Stimulated activated CD4-positive, alpha-beta T cell treated with anti-CD3 and anti-CD28 coated beads, TNF-alpha, amount 100 ng/mL, for 24 hours (primary cell): Measurements from ENCODE around the gene GOPC.
"Not testable (repeated sequence)": the region's sequence is repeated elsewhere in the genome, so short reads cannot be mapped to it uniquely, and the experiment has no call there.

Source experiments
- DNase-seq, 3 experiments: peaks; one replicate each; pipeline ENCODE4 v3.0.0-alpha.2; 2020; ENCODE audit warnings: low read depth in 3 of 3

GOPC gene

DNA sequence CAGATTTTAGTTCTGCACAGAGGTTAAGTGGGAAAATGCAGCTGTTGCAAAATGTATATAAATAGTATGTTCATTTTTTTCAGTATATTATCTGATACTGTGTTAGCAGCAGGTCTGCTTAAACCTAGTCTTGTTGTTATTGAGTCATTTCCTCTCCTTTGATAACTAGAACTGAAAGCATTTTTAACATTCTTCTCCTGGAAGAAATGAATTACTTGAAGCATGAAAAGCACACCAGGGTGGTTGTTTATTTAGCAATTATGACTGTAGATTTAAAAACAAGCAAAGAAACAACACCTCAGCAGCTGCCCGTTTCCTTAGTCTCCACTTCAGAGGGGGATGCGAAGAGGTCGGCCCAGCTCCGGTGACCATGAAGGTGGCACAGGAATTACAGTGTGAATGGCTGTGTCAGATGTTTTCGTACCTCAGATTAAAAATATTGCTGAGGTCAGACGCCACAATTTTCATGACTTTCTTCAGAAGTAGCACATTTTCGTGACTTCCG is 53.5 kb downstream of the GOPC start:
- peak in 1 of 3 experiments; percentile 1 for DNase-seq

DNA sequence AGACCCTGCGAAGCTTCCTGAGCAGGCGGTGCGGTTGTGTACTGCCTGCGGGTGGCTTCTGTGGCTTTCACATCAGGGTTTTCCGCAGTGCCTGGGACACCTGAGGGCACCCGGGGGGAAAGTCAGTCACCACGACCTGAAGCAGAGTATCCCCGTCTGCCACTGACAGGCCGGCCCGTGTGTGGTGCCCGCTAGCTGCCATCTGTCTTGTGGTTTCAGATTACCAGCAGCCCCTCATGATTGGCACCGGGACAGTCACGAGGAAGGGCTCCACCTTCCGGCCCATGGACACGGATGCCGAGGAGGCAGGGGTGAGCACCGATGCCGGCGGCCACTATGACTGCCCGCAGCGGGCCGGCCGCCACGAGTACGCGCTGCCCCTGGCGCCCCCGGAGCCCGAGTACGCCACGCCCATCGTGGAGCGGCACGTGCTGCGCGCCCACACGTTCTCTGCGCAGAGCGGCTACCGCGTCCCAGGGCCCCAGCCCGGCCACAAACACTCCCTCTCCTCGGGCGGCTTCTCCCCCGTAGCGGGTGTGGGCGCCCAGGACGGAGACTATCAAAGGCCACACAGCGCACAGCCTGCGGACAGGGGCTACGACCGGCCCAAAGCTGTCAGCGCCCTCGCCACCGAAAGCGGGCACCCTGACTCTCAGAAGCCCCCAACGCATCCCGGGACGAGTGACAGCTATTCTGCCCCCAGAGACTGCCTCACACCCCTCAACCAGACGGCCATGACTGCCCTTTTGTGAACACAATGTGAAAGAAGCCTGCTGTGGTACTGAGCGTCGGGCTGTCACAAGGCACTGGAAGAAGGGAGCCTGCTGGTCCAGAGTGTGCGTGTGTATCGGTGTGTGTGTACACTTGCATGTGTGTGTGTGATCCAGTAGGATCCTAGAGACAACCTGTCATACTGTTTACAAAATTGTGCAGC is 54.4 kb downstream of the GOPC start:
- DNase-seq: peak in 1 of 3 experiments; percentile 12

DNA sequence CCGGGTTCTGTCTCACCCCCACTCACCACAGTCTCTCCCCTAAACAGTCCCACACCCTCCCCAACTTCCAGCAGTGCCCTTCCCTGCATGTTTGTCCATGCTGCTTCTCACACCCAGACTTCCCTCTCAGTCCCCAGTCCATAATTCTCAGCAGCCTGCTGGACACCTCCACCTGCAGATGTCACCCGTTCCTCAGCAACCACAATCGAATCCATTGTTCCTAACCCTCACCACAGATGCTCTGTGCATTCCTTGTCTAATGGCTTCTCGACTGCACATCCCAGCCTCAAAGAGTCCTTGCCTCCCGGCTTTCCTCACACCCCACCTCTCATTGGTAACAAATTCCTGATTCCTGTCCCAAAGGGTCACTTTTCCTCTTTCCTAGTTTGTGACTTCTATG is 55.6 kb downstream of the GOPC start:
- no peak for DNase-seq

DNA sequence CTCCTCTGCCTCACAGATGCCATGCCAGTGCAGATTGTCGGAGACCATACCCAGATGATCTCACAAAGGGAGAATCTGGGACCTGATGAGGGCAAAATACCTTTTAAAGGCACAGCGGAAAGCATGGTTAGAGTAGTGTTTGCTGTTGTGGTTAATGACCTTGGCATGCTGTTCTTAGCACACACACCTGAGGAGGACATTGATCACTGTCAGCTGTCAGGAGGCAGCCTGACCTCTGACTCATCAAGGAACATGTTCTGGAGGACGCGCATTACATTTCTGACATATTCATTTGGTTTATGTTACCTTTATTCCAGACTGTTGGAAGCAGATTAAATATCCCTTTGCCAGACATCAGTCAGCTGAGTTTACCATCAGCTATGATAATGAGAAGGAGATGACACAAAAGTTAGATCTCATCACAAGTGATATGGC is 57.1 kb downstream of the GOPC start:
- DNase-seq: no peak

DNA sequence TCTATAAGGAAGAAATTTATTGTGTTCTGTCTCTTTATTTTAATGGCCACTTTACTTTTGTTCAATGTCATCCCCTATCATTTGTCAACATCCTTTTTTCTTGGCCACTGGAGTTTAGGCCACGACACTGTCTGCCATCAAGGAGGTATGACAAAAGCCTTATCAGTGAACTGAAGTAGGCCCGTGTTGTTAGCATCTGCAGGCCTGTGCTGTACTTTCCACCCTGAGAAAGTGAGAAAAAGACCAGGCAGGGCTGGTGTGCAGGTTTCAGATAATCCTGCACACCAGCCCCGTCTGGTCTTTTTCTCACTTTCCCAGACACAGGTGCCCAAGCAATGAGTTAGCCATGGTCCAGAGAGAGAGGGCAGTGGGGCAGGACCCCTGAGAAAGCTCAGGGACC is 57.6 kb downstream of the GOPC start:
- no peak for DNase-seq

DNA sequence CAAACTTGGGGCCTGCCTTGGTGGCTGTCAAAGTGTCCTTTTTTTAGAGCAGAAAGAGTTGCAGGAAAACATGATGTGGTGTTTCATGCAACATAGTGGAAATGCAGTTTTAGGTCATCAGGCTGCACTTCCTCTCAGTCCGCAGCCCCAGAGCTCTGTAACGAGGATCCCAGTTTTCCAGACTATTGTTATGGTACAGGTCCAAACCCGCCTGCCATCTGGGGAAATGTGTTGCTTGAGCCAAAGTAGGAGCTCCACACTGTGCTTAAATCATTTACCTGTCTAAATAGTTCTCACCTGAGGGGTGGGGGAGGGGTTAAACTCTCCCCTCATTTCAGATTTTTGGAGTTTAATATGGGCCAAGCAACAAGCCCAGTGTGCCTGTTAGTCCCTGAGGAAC is 59.8 kb downstream of the GOPC start:
- DNase-seq: no peak

DNA sequence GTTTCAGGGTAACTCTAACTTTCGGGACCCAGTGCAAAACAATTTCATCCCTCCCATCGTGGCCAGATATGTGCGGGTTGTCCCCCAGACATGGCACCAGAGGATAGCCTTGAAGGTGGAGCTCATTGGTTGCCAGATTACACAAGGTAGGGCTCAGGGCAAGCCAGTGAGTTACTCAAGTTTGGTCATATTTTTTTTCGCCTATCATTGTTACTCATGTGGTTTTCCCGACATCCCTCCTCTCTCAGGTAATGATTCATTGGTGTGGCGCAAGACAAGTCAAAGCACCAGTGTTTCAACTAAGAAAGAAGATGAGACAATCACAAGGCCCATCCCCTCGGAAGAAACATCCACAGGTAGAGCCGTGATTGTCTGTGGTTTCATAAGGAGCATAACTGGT is 61.6 kb downstream of the GOPC start:
- no peak for DNase-seq

DNA sequence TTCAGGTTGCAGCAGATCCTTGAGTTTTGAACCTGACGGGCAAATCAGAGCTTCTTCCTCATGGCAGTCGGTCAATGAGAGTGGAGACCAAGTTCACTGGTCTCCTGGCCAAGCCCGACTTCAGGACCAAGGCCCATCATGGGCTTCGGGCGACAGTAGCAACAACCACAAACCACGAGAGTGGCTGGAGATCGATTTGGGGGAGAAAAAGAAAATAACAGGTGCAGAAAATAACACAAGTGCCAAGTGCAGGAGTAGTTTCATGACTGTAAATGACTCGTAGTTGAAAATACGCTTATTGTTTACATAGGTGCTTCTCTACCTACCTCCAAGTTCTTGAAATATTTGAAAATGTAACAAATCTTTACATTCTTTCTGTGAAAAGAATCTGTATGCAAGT is 63.7 kb downstream of the GOPC start:
- DNase-seq: no peak

DNA sequence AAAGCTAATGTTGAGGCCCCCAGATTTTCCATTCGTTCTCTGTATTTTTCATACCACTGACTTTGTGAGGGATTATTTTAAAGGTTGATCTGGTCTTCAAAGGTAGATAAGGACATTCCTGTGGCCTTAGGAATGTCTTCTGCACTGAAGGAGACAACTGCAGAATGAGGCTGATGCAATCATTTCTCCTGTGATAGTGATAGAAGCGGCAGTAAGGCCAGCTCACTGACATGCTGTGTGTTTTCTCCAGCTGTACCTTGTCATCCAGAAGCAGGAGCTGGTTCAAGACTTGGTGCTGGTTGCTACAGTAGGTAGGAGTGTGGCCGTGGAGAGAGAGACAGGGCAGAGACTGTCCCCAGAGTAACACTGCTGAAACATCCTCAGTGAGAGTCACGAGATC is 66.0 kb downstream of the GOPC start:
- DNase-seq: no peak

DNA sequence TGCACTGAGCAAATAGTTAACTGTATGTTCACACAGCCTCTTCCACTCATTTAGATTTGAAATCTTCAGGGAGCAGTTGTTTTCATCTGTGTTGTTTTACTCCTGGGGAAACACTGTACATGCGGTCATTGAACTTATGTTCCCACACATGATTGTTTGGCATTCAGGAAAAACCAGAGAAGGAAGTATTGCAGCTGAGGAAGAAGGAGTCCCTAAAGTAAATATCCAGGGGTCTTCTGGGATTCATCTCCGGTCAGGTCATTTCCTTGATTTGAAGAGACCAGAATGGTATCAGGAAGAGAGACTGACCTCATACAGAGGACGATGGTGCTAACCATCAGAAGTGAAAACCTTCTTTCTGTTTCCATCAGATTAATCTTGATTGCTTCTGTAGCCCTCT is 67.3 kb downstream of the GOPC start:
- no peak for DNase-seq

DNA sequence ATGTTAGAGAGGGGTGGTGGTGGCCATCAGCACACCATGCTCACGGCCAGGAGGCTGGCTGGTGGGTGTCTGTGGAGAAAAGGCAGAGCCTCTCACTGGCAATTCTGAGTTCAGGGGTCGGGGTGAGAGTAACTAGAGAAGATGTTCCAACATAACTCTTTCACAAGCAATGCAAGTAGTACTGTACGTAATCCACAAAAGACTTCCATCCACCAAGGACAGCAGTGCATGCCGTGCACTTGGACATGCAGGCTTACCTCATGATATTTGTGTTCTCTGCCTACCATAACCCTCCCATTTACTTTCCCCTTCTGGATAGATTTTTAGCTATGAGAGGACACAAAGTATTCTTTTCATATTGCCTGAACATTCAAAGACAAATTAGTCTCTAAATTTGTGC is 68.5 kb downstream of the GOPC start:
- DNase-seq: no peak

DNA sequence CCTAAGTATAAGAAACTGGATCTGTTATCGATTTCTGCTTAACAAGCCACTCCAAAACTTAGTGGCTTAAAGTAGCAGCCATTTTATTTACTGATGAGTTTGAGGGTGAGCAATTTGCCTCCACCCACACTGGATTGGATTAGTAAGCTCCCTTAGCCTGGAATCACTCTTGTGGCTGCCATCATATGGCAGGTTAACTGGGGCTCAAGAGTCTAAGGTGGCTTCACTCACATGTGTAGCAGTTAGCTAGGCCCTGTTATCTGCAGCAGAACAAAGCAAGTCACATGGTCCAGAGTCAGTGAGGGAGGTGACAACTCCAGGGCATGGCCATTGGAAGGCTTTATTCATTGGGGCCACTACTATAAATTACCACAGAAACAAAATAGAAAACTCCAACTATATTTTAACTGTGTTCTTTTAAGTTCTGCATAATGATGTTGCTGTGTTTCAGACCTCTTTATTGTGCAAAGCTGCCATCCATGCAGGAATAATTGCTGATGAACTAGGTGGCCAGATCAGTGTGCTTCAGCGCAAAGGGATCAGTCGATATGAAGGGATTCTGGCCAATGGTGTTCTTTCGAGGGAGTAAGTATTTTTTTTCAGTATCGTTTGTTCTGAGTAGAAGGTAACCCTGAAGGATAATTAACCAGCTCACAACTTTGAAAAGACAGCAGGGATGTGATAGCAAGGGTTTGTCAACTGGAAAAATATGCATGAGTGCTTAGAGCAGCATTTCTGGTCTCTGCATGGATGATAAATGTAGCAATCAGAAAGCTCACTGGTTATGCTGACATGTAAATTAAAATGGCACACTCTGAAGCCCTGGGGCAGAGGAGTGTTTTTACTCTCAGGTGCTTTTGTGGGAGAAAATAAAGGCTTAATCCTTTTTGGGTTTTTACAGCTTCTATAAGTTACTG is 70.2 kb downstream of the GOPC start:
- no peak for DNase-seq

DNA sequence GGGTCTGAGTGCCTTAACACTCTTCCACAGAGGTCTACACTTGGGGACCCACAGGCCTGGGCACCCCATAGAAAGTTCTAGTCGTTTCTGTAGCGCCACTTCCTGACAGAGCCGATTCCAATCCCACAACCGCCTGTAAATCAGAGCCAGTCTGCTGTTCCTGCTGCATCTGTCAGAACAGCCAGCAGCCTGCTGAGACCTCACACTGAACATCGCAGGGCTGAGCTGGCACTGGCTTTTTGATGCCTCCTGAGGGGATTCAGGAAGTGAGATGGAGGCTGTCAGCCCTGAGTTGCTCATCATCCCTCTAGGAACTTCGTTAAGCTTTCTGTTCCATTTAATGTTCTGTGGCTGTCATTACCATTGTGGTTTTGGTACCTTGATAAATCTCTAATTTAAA is 71.0 kb downstream of the GOPC start:
- no peak for DNase-seq

DNA sequence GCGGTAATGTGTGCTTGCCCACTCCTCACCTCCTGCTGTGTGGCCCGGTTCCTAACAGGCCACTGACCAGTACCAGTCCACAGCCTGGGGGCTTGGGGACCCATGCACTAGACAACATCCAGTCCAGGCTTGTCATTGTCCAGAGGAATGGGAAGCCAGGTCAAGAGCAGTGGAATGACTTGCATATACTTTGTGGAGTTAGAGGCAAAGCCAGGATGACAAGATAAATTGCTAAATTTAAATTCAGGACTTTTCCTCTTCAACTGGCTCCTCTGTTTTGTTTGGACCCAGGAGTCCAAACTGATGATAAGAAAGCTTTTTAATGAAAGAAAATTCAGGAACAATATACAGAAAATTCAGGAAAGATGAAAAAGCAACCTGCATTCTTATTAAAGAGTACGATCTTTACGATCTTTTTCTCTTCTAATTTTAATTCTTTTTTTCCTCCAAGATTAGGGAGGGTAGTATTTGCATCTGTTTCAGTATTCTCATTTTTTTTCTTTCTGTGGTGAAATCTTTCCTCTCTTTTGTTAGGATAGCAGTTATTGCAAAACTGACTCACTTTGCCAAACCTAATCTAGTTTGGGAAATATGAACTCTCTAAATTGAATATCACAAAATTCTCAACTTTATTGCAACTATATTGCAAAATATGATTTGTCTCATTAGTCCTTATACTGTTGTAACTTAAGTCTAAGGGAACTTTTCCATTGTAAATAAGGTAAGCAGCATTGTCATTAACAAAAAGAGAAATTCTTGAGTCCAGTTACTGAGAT is 71.7 kb downstream of the GOPC start:
- no peak for DNase-seq

DNA sequence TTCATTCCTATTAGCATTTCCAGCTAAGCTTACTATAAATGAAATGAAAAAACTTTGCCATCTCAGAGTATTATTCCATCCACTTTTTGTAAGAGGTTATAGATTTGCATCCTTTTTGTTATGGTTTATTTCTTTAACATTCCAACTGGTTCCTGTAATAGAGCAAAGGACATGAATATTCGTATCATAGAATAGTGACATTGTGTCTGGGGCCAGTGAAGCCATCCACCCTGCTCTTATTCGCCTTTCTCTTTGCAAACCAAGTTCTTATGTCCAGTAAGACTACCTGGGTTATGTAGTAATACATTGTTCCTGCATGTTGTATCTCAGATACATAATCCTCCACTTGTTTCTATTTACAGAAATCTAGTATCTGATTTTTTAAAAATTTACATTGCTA is 76.7 kb downstream of the GOPC start:
- no peak for DNase-seq

DNA sequence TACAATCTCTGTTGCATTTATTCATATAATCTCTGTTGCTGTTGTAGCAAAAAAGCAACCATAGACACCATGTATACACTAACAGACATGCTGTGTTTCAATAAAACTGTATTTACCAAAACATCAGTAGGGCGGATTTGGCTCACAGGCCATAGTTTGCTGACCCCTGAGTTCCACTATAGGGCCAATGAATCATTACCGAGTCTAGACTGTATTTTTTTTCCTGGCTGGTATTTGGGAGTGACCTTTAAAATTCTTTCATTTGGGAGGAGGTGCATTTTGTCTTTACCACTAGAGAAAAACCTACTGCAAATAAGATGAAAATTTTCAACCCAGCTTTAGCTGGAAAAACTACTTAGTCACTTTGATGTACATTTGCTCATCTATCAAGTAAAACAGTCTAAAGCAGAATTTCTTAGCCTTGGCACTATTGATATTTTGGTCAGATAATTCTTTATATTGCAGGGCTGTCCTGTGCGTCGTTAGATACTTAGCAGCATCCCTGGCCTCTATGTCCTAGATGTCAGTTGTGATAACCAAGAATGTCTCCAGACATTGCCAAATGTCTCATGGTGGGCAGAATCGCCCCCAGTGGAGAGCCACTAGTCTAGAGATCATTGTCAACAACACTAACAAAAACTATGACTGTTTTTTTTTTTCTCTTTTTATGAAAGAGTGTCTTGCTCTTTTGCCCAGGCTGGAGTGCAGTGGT is 80.4 kb downstream of the GOPC start:
- no peak for DNase-seq

DNA sequence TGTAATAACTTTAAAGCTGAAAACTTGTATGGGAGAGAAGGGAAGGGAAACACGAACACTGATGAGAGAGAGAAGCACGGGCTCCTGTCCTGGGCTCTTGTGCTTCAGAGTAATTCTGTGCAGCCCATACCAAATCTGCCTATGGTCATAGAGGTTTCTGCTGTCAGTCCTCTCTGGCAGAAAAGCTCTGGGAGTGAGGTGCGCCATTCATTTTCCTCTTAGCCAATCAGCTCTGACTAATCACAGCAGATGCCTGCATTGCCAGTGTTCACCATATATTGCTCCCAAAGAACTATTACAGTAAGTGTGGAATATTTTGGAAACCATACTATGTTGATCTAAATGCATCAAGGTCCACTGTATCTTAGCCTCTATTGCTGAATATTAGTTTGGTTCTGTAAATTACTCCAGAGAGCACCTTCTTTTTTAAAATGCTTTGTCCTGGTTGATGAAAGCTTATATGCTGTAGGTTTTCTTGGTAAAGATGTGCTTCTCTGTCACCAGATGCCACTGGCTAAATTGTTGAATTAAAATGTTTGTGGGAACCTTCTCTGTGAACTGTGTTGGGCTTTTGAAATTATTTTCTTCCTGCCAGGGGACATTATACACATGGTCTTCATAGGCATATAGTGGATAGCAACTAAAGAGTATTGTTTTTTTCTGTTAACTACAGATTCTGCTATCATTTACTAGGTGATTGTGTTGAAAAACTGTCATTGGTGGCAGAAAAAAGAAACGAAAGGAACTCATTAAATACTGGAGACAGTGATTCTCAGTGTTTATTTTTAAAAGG is 81.5 kb downstream of the GOPC start:
- no peak for DNase-seq

DNA sequence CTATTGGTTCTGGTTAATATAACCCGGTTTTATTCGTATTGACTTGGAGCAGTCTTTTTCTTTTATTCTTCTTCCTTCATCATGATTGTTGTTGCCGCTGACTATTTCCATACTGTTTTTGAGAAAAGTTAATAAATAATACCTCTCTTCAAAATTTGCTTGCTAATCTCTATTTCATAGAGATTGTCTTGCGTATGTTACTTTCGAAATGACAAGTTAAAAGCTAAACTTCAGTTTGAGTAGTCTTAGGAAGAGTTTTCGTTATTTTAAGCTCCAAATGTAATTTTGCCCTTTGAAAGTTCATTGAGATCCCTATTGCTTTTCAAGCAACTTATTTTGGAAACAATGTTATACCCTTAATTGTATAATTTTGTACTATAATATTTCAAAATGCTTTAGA is 83.4 kb downstream of the GOPC start:
- DNase-seq: no peak

DNA sequence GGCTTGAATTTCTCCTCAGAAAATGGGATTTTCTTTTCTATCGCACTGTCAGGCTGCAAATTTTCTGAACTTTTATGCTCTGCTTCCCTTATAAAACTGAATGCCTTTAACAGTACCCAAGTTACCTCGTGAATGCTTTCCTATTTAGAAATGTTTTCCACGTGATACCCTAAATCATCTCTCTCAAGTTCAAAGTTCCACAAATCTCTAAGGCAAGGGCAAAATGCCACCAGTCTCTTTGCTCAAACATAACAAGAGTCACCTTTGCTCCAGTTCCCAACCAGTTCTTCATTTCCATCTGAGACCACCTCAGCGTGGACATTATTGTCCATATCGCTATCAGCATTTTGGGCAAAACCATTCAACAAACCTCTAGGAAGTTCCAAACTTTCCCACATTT is 84.3 kb downstream of the GOPC start:
- not testable (repeated sequence) for DNase-seq

DNA sequence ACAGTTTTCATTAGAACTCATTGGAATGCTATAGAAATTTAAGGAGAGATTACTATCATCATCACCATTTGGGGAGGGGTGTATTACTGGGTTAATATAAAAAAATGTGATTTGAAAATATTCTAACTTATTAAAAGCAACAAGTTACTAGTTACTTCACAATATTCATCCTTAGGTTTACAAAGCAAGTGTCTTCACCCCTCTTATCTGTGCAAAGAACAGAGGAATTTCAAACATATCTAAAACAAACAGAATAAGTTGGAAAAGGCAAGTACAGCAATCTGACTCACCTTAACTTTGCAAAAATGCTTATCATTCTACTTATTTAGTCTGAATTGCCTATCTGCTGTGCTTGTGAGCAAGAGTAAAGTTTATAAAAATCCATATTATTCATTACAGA is 87.0 kb downstream of the GOPC start:
- no peak for DNase-seq
